Caki2 (cell line): Measurements from ENCODE around the gene AGBL3. TPM values are rescaled to one million over a fixed set of nuclear protein-coding genes. Genes with fewer than 3 reads are reported as not detected.
A peak's percentile ranks its signal among the peaks of the same experiment; 100 is the strongest.
"Not testable (repeated sequence)": the region's sequence is repeated elsewhere in the genome, so short reads cannot be mapped to it uniquely, and the experiment has no call there.

ENCODE experiments used
- DNase-seq: peaks from one replicate; pipeline ENCODE4 v3.0.0-alpha.2; 2015; ENCODE audit warnings: low read depth
- in situ Hi-C: cut with HindIII; loops from 2 replicates; pipeline ENCODE4 v1.10.0; 2016; ENCODE audit warnings: low sequenced_read_pairs, low pct_unique_long_range_greater_than_20kb, mixed read lengths
- total RNA-seq: library from RNA; depleted of rRNA; stranded (reverse); fragments of >200 nt; shearing (Covaris generic); gene quantifications from 2 replicates; pipeline ENCODE4 v1.2.3, GENCODE V29; 2014; ENCODE audit warnings: low replicate concordance

AGBL3 gene
- total RNA-seq, 1 experiment from 2014 or later, result 0.81 TPM

DNA sequence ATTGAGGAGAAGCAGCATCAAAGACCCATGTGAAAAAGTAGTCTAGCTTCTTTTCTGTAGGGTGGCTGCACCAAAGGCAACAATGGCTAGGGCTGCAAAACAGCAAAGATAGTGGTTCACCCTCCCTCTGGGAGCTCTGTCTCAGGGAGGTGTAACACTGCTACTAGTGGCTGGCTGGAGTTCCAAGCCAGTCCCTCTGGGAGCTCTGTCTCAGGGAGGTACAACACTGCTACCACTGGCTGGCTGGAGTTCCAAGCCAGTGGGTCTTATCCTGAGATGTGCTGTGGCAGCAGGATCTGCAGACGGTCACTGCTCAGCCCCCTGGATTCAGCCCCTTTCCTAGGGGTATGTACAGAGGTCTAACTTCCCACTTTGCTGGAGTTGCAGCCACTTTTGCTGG, 123.7 kb downstream of the AGBL3 start:
- in situ Hi-C loops, result no loop called here

DNA sequence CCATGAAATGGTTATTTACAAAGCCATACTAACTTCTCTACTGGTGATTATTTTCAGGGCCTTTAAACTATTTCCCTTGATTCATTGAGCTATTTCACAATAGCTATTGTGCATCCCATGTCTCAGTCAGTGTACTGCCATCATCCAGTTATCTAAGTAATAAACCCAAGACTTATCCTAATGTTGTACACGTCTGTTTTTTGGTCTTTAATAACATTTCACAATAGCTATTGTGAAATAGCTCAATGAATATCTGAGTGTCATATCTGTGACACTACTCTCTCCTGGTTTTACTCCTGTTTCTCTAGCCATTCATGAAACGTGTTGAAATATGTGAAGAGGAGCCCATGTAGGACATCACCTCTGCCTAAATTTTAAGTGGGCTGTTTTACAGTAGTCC, 125.1 kb downstream of the AGBL3 start:
- no peak for DNase-seq
- in situ Hi-C loops, result no loop called here

More for the DNA sequence above, 123.7 kb downstream of the AGBL3 start:
- no peak for DNase-seq

DNA sequence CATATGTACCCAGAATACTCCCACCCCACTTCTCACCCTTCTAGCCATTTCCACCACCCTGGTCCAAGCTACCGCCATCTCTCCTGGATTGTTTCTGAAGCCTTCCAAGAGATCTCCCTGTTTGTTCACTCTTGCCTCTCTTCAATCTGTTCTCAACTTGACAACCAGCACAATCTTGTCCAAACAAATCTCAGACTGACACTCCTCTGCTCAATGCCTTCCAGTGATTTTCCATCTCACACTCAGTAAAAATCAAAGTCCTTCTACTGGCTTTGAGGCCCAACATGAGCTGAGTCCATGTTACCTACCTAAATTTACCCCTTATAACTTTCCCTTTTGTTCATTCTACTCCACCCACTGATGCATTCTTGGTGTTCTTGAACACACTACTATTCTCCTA, 128.3 kb downstream of the AGBL3 start:
- DNase-seq, result no peak

DNA sequence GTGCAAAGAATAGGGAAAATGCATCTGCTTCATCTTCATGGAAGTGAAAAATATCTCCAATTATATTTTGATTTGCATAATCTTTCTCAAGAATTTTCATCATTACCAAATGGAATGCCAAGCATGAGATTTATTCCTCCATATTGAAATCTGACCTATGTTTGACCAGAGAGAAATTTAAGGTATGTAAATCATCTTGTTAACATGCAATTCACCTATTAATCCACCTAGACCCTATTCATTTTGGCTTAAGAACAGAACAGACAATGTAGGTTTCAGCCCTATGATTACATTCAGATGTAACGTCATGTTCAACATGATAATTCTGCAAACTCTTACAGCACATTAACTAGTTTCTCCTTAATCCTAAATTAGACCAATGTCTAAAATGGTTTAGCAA, 130.8 kb downstream of the AGBL3 start:
- in situ Hi-C loops, result no loop called here
- no peak for DNase-seq

More for the DNA sequence above, 128.3 kb downstream of the AGBL3 start:
- in situ Hi-C loops, result no loop called here

DNA sequence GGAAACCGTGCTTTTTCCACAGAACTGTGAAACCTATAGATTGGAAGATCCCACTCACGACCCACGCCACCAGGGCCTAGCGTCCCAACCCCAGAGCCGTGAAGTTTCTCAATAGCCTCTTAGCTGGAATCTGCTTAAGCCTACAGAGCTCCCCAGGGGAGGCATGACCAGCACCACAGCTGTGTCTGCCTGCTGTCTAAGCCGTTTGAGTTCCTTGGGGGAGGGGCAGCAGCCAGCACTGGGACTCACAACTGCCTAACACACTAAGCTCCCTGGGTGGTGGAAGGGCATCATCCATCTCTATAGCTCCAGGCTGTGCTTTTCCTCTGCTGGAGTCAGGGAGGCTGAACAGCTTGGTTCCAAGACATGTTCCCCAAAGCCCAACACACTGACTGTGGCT, 135.6 kb downstream of the AGBL3 start:
- in situ Hi-C loops, result no loop called here
- DNase-seq, result no peak

- in situ Hi-C loops, DNase-seq: not testable (repeated sequence)
Measured at GRCh38 chr7:135124631-135125030, 138.3 kb downstream of the AGBL3 start.

DNA sequence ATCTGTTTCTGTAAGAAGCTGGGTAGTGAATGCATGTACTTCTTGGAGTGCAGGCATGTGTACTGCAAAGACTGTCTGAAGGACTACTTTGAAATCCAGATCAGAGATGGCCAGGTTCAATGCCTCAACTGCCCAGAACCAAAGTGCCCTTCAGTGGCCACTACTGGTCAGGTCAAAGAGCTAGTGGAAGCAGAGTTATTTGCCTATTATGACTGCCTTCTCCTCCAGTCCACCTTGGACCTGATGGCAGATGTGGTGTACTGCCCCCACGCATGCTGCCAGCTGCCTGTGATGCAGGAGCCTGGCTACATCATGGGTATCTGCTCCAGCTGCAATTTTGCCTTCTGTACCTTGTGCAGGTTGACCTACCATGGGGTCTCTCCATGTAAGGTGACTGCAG, 142.6 kb downstream of the AGBL3 start:
- in situ Hi-C loops, result no loop called here
- no peak for DNase-seq

DNA sequence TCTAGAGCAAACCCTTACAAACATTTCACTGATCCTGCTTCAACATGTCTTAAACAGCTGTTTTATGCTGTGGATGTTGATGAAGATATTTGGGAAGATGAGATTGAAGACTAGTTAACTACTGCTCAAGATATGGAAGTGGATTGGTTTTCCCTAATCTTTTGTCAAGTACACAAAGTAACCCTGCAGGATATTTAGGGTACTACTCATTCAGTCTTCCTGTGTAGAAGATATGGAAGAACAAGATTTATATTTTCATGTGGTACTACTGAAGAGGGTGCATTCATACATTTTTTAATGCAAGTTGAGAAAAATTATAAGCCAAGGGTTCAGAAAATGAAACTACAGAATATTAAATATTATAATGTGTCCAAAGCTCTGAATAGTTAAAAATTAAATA, 143.3 kb downstream of the AGBL3 start:
- in situ Hi-C loops, result no loop called here
- DNase-seq, result no peak

- in situ Hi-C loops, result no loop called here
- DNase-seq, result no peak
Measured at GRCh38 chr7:135143885-135144668, 157.8 kb downstream of the AGBL3 start.

GRCh38 chr7:135147341-135147898, 161.1 kb downstream of the AGBL3 start:
- peak; percentile 36 for DNase-seq
- in situ Hi-C loops, result no loop called here

DNA sequence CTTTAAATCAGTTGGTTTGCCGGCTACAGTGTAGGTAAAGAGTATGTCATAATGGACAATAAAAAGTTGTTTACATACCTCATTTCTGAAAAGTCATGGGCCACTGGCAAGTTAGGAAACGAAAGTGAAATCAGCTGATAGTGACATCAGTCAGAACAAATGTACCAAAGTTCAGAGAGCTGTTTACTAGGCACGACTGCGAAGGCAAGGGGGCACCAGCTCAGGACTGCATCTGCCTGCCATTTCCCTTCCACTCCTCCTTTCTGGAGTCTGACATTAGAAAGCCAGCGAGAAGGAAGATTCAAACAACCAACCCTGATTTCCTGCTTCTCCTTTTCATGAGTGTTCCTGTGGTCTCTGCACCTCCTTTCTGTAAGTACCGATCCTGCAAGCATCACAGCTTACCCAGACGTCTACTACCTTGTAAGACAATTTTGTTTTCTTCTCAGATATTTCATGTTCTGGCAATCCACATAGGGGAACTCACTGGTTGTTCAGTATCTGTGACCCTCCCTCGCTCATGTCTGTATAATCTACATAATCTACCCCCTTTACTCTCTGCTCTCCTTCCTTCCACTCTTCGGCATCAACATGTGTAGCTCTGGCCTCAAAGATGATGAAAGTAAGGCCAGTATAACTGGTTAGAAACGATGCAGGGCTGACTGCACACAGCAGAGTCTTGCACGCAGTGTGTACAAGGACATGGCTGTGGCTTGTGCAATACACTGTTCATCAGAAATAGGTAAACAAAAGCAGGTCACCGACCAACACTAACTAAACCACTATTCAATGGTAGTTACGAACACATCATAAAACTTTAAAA, 161.8 kb downstream of the AGBL3 start, which contains the start of gene TMEM140:
TMEM140 (plus strand) TSS at position 174 of the 823 bp plus-strand sequence. CDS start 16,370 bp downstream, outside the sequence.
- peak; percentile 67 for DNase-seq
- in situ Hi-C loops, result no loop called here

GRCh38 chr7:135150072-135150782, 163.9 kb downstream of the AGBL3 start:
- no peak for DNase-seq
- in situ Hi-C loops, result no loop called here

DNA sequence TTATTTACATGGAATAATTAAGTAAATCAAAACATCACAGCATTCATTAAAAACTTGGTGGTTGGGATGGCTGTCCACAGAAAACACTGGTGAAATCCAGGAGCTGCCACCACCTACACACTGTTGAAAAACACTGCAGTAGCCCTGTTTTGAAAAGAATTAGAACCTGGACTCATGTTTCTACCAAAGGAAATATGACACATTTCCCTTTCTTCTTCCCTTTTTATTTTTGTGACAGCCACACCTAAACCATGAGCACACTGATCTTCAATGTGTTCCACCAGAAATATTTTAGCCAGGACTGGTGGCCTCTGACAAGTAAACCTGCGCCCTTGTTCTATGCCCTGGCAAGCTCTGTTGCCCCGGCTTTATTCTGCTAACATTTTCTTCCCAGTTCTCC, 164.8 kb downstream of the AGBL3 start:
- in situ Hi-C loops, result no loop called here

DNA sequence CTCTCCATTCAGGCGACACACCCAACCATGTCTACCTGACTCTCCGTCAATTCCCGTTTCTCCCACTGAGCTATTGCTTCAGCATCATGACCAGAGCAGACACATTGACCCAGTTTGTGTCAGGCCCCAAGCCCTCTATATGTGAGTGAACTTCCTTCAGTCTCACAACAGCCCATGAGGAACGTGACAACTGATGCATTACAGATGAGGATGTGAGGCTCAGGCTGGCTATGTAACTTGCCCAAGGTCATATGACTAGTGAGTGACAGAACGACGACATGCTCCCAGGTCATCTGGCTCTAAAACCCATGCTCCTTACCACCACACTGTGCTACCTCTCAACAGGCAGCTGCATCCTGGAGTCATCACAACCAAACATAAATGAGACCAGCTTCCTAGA, 165.2 kb downstream of the AGBL3 start:
- in situ Hi-C loops, result no loop called here
- no peak for DNase-seq

More for the DNA sequence above, 164.8 kb downstream of the AGBL3 start:
- DNase-seq, result no peak

- in situ Hi-C loops, result no loop called here
- no peak for DNase-seq
Measured at GRCh38 chr7:135152442-135152841, 166.1 kb downstream of the AGBL3 start.

DNA sequence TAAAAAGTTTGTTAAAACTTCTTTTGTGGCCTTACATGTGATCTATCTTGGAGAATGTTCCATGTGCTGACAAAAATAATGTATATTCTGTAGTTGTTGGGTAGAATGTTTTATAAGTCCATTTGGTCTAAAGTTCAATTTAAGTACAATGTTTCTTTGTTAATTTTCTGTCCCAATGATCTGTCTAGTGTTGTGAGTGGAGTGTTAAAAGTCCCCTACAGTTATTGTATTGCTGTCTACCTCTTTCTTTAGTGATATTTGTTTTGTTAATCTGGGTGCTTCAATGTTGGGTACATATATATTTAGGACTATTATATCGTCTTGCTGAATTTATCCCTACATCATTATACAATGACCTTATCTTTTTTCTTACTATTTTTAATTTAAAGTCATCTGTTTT, 168.4 kb downstream of the AGBL3 start:
- in situ Hi-C loops, result no loop called here

GRCh38 chr7:135156290-135156689, 170.0 kb downstream of the AGBL3 start:
- DNase-seq, result no peak
- in situ Hi-C loops, result no loop called here

More for the DNA sequence above, 168.4 kb downstream of the AGBL3 start:
- DNase-seq, result no peak

DNA sequence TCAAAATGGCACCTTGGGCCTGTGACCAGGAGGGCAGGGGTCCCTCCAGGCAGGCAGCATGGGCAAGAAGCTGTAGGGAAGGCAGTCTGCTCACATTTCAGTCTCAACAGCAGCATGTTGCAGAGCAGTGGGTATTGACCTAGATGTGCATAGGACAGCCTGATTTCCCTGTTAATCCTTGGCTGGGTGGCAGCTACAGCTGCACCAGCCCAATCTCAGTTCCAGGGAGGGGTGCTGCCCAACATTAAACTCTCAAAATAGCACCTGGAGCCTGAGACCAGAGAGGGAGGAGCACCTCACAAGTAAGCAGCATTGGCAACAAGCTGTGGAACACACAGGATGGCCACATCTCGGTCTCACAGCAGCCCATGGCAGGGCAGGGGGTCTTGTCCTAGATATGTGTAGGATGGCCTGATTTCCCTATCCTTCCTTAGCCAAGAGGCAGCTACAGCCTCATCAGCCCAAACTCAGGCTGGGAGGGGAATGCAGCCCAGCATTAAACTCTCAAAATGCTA, 171.9 kb downstream of the AGBL3 start:
- in situ Hi-C loops, result no loop called here
- DNase-seq, result no peak
